Fibroblast of gingiva (primary cell): Measurements from ENCODE around the gene NPY1R.
A peak's percentile ranks its signal among the peaks of the same experiment; 100 is the strongest.

Experiments used
- DNase-seq: peaks from one replicate; pipeline ENCODE4 v3.0.0-alpha.2; 2011; ENCODE audit warnings: low read depth

The NPY1R gene

DNA sequence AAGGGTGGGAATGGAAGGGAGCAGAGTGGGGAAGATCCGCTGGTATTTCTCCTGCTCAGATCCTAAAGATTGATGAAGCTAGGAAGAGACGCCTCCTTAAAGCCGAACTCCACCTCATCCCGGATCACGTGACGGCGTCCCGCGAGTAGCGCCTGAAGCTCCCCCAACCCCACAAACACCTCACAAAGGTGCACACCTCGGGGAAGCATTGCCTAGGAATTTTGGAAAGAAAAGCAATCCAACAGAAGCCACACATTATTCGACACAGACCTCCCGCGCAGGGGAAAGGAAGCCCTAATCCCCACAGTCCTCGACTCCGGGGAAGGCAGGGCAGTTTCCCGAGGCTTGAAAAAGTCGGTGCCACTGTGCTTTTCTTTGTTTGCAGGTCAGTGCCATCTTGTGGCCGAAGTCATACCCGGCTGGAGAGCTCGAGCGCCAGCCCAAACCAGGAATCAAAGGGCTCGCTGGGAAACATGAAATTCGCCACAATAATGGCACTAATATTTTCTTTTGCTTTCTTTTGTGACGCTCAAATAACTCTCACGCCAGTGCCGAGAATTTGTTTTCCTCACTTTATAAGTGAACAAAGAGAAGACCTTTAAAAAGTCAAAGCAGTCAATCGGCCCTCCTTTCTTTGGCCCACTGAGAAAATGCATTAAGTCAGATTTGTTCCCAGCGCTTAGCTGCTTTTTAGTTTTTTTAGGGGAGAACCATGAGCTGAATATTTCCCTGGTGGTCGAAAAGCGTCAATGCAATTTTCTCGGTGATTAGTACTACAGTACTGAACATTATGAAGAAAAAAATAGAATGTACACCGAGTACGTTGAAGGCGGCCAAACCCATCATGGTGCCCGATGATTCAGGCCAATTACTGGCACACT is at the start of gene NPY1R:
TSS of gene NPY1R (minus strand) at position 71 of the 881 bp plus-strand sequence. CDS start 6,042 bp downstream, outside the sequence.
- DNase-seq, result peak; percentile 70

DNA sequence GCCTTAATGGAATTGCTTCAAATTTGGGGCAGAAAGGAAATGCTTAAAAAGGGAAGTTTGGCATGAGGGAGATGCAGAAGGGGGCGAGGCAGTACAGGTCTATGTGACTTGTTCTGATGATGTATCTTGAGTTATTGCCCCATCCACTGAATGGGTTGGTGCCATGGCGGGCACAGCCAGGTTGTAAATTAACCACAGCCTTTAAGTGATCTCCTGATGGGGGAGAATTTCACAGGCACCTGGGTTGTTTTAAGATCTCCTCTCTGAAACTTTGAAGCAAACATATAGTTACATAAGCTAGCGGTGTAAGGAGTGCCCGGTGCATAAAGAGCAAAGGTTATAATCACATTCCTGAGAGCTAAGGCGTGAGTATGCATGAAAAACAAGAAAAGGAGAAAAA is 48.3 kb upstream of the NPY1R start:
- DNase-seq, result no peak

- DNase-seq, result no peak
These were observed 46.3 kb upstream of the NPY1R start for GRCh38 chr4:163378661-163379060.

- DNase-seq, result no peak
These were observed 39.6 kb upstream of the NPY1R start for GRCh38 chr4:163372029-163372428.

- DNase-seq, result no peak
These were observed 35.3 kb upstream of the NPY1R start for GRCh38 chr4:163367651-163368050.

DNA sequence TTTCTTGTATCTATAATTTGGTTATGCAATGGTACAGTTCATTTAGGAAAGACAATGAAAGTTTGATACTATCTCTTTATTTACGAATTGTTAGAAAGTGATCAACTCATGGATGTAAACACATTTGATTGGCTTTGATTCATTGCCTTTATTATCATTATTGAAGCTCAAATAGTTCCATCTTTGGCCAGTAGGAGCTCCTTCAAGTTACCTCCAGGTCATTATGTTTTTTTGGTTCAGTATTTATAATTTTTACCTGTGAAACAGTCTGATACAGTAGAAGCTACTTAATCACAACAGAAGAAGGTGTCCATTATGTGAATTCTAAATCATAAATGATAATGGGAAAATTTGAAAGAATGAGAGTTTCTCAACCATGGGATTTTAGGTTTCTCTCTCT is 23.7 kb upstream of the NPY1R start:
- no peak for DNase-seq

DNA sequence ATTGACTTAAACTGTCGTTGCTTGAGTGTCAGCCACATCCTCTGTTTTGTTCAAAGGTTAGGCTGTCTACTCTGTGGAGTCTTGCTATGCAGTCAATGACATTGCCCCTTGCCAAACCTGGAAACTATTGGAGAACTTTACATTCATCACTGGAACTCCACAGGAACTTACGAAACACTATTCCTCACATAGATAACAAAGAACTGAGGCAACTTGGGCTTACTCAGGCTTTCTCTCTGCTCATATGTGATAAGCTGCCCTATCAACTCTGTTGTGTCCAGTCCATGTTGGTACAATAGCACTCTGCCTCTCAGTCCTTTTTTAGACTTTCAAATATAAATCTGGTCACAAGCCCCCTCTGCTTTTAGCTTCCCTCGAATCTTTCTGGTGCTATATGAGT is 20.7 kb upstream of the NPY1R start:
- no peak for DNase-seq

DNA sequence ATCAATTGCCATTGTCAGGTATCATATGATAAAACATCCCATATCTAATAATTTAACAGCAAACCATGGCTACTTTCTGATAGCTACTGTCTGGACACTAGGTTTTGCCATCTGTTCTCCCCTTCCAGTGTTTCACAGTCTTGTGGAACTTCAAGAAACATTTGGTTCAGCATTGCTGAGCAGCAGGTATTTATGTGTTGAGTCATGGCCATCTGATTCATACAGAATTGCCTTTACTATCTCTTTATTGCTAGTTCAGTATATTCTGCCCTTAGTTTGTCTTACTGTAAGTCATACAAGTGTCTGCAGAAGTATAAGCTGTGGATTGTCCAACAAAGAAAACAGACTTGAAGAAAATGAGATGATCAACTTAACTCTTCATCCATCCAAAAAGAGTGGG is 18.3 kb upstream of the NPY1R start:
- no peak for DNase-seq

DNA sequence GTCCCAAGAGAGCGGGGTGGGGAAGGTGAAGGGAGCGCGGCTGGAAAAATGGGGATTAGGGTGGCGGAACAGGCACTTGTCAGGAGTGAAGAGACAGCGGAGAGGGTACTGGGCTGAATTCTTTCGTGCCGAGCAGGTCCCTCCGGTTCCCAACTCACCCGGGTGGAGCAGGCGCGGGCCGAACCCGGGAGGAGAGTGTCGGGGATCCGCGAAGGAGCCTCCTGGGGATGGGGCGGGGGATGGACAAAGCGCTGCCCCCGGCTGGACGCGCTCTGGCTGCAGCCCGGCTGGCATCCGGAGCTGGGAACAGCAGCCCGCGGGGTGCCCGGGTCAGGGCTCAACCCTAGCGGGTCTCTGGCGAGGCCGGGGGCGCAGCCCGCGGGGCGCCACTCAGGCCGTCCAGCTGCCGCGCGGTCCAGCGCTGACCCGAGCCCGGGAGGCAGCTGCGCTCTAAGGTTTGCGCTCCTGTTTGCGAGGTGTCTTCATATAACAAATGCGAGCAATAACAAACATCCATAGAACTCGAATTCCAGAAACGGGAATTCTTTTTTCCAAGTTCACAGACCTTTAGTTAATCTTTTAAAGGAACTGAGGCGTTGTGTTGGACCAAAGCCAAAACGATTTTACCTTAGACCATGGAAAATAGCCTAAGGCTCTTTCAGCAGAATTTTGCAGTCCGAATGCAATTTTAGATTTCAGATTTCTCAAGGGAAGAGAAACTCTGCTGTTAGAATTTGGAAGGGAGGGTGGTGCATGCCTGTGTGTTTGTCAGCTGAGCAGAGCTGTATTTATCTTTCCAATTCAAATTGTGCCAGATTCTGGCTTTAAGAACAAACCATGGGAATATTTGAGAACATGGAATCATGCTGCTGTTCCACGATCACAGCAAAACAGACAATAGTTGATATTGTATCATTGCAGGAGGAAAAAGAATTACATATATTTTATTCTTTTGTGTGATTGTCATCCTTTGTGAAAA is 12.0 kb upstream of the NPY1R start:
- no peak for DNase-seq

- DNase-seq, result no peak
These were observed 11.3 kb upstream of the NPY1R start, which contains the start of gene NPY5R for GRCh38 chr4:163343604-163344146. Gene NPY5R, plus strand, starts transcription at chr4:163343892. Its CDS starts 6,382 bp downstream, at chr4:163350274.

DNA sequence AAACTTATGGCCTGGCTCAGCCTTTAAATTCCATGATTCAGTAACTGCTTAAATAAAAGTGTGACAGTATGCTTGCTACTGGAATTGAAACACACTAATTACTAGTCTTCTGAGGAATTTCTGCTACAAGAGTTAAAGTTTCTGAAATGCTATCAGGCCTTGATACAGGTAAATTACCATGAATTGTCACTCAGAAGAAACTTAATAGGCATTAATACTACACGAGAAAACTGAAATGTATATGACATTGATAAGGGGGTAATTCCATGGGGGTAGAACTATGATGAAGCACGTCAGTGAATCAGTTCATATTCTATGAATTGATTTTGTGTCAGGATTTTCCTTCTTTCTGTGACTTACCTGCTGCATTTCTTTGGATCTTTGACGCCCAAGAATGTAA is 3.0 kb upstream of the NPY1R start:
- DNase-seq, result no peak

GRCh38 chr4:163331629-163332376 is 593 bp downstream of the NPY1R start:
- no peak for DNase-seq

DNA sequence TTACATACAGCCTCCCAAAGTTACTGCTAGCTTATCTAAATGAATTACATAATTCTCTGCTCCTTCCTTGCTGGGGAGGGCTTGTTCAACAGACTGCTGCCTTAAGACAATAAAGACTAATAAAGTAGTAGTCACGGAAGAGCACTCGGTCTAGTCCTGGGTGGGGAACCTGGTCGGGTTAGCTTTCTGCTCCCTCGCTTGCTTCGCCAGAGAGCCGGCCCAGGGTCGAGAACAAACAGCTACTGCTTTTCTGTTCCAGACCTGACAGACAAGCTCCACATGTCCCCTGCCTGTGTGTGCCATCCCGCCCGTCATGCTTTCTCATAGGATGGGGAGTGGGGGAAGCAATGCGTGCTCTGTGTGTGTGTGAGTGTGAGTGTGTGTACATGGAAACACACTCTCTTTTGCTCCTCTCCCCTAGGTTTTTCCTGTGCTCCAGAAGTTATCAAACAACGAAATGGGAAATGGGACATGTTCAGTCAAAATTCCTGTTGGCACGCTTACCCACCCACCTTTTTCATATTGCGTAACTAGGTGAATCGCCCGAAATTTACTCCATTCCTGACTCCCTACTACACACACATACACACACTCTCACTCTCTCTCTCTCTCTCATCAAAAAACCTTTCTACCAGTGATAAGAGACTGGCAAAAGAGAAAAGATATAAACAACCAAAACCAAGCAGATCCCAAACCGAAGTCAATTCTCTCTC is 1.3 kb downstream of the NPY1R start:
- DNase-seq, result no peak

GRCh38 chr4:163317110-163317509 is 15.3 kb downstream of the NPY1R start:
- DNase-seq, result no peak

DNA sequence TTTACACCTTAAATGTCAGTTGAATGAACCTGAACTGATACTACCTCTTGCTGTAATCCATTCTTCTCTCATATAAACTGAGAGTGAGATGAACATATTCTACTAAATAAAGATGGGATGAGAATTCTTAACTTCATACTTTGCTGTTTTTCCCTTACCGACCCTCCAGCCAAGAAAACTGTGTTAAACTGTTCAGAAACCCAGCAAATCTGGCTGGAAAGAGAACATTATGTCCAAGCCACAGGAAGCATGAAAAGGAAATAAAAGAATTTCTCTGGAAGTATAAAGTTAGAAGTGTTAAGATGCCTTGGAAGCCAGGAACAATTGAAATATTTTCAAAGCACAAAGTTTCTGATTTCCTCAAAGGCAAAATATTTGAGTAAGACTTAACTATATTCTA is 22.9 kb downstream of the NPY1R start:
- DNase-seq, result no peak

DNA sequence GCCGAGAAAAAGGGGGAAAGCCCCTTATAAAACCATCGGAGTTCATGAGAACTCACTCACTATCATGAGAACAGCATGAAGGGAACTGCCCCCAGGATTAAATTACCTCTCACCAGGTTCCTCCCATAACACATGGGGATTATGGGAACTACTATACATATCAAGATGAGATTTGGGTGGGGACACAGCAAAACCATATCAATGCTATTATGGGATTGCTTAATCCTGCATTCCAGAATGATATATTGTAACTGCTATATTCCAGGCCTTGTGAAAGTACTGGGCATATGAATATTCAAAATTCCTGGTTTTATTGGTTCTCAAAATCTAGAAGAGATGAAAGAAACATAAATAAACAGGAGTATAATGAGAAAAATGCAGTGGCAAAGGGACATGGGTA is 29.3 kb downstream of the NPY1R start:
- DNase-seq, result no peak

GRCh38 chr4:163300445-163300844 is 32.0 kb downstream of the NPY1R start:
- no peak for DNase-seq

- no peak for DNase-seq
These were observed 37.3 kb downstream of the NPY1R start for GRCh38 chr4:163295138-163295537.

DNA sequence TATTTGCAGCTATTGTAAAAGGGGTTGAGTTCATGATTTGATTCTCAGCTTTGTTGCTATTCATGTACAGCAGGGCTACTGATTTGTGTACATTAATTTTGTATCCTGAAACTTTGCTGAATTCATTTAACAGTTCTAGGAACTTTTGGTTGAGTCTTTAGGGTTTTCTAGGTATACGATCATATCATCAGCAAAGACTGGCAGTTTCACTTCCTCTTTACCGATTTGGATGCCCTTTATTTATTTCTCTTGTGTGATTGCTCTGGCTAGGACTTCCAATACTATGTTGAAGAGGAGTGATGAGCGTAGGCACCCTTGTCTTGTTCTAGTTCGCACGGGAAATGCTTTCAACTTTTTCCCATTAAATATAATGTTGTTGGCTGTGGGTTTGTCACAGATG is 48.1 kb downstream of the NPY1R start:
- DNase-seq, result no peak

DNA sequence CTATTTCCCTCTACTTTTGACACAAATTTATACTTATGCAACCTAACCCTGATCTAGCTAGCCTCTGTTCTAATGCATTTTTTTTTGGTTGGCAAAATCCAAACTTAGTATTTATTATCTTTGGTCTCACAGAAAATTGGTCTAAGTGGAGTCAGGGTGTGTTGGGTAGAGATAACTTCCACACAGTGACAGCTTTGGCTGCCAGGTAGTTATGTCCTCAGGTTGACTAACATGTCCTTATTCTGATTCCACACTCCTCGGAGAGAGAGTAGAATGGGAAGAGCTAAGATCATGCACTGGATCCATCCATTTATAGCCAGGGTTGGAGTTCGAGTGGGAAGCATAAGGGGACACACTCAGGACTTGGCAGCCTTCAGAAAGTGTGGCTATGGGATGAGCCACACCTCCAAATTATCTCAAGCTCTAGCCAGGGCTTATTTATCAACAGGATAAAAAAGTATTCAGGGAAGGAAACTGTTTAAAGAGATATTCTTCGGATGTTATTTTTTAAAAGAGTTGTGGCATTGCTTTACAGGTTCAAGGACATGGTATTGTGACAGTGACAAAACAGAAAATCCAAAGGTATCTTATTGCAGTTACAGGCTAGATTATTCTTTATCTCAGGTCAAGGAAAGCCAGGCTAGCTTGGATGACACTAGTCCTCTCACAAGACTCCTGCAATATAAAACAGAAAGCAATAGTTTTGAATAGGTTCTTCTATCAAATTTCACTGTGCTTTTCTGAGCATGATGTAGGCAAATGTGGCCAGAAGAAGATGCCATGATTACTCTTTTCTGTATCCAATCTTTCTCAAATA is 51.5 kb downstream of the NPY1R start:
- no peak for DNase-seq
